NCI-H69 (cell line): ENCODE results near the gene GPR137.
"Not testable (repeated sequence)": the region's sequence is repeated elsewhere in the genome, so short reads cannot be mapped to it uniquely, and the experiment has no call there.

Source experiments
- DNase-seq: peaks from one replicate; lab custom pipeline; 2025; lab: John Stamatoyannopoulos, UW

GPR137 gene, protein sequence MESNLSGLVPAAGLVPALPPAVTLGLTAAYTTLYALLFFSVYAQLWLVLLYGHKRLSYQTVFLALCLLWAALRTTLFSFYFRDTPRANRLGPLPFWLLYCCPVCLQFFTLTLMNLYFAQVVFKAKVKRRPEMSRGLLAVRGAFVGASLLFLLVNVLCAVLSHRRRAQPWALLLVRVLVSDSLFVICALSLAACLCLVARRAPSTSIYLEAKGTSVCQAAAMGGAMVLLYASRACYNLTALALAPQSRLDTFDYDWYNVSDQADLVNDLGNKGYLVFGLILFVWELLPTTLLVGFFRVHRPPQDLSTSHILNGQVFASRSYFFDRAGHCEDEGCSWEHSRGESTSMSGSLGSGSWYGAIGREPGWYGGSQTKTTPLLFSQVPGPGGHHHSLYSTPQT

DNA sequence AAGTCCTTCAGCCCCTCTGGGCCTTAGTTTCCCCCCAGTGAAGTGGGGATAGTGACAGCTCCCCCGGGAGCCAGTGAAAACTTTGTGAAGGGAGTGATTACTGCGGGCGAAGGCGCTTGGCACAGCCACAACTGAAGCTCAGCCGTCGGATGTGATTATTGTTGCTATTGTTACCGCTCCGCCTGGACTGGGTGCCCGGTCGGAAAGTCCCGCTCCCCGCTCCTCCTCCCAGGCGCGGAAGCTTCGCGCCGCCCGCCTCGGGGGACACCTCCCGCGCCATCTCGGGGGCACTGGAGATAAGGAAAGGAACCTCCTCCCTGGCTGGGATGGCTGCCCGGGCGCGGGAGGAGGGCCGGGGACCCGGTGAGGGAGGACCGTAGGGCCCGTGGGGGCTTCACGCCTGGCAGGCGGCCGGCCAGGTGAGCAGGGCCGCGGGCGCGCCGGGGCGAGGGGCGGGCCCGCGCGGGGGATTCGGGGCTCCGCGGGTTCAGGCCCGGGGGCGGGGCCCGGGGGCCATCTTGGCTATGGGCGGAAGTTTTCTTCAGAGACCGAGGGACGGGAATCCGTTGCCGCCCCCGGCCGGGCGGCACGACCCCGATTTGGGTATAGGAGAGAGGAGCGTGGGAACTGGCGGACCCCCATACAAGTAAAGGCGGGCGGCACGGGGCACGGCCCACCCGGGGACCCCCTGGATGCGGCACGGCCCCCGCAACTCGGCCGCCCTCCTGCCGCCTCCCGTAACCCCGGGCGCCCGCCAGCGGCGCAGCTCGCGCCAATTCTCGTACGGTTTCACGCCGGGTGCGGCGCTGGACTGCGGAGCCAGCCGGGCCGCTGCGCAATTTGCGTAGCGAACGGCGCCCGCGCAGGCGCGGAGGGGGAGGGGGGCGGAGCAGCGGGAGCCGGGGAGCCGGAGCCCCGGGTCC lies at the start of gene GPR137:
Gene GPR137, plus strand, starts transcription at position 887 of the 923 bp plus-strand sequence. CDS start 677 bp downstream, outside the sequence.
- peak; percentile 93 for DNase-seq

GRCh38 chr11:64237484-64237951 lies 48.1 kb upstream of the GPR137 start:
- peak; percentile 97 for DNase-seq

GRCh38 chr11:64238076-64238475 lies 47.6 kb upstream of the GPR137 start:
- peak; percentile 87 for DNase-seq

DNA sequence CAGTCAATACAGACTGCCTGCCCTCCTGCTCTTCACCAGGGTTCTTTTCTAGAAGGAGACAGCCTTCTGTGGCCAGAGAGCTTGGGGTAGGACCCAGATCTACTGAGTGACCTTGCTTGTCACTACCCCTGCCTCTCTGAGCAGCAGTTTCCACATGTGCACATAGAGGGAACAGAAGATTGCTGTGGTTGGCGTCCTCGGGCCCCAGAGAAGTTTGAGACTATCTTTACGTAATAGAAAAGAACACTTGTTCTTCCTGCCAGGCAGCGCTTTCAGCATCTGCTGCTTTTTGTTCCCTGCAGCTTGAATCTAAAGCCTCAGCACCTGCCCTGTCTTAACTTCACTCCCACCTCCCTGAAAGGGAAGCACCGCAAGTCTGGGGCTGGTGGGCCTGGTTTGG lies 46.6 kb upstream of the GPR137 start:
- no peak for DNase-seq

GRCh38 chr11:64239662-64240434 lies 45.8 kb upstream of the GPR137 start:
- DNase-seq: no peak

GRCh38 chr11:64240435-64241240 lies 45.0 kb upstream of the GPR137 start, which contains the start of gene FKBP2:
Gene FKBP2 (plus strand): TSS chr11:64241095. CDS start chr11:64242388, 1,293 bp downstream.
- DNase-seq: peak; percentile 99

GRCh38 chr11:64241241-64241490 lies 44.5 kb upstream of the GPR137 start:
- DNase-seq: peak; percentile 99

- DNase-seq: peak; percentile 71
Observed at GRCh38 chr11:64241491-64242374, 43.9 kb upstream of the GPR137 start.

GRCh38 chr11:64243236-64243854 lies 42.3 kb upstream of the GPR137 start:
- DNase-seq: no peak

- no peak for DNase-seq
Observed at GRCh38 chr11:64244107-64244506, 41.5 kb upstream of the GPR137 start.

GRCh38 chr11:64244966-64245365 lies 40.7 kb upstream of the GPR137 start:
- no peak for DNase-seq

DNA sequence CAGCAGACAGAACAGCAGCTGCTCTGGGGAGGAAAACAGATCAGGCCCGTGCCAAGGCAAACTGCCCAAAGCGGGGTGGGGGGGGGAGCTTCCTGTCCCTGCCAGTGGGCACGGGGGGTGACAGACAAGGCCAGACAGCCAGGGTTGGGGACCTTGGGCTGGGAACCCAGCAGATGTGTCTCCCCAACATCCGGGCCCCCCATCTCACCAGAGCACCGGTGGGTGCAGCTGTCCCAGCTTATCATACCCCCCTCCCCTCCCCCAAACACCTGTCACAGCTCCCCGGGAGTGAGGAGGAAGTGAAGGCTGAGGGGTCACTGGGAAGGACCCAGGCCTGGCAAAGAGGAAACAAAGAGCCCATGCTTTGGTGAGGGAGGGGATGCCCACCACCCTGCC lies 40.2 kb upstream of the GPR137 start:
- DNase-seq: peak; percentile 77

DNA sequence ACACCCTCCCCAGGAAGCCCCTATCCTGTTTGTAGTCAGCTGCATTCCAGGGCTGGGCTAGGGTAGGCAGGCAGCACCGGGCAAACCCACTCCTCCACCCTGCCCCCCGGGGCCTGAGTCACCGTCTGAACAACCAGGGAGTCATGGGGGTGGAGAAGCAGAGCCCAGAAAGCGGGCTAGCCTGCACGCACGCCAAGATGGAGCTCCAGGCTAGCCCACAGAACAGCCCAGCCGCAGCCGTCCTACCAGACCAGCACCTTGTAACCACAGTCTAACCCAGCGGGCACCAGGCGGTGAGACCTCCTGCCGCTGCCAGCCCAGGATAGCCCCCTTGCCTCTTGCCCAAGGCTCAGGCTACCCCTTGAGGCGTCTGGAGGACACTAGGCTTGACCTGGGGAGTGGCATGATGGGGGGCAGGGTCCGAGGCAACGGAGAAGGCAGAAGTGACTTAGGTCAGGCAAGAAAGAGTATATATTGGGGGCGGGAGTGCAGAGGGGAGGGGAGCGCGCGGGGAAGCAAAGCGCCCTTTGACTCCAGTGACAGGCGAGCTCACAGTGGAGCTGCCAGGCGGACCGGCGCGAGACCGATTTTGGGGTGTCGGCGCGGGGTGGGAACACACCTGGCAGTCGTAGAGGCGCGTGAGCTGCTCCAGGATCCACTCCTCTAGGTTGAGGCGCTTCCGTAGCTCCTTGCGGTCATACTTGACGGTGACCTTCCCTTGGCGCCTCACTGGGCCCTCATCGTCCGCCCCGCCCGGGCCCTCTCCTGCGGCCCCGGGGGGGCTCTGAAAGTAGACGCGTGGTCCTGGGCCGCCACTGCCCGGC lies 39.6 kb upstream of the GPR137 start:
- DNase-seq: peak; percentile 86

GRCh38 chr11:64246621-64246870 lies 39.1 kb upstream of the GPR137 start:
- DNase-seq: not testable (repeated sequence)

- peak; percentile 96 for DNase-seq
Observed at GRCh38 chr11:64246871-64247728, 38.5 kb upstream of the GPR137 start, which contains the start of gene PPP1R14B. Gene PPP1R14B (minus strand): TSS chr11:64246943. CDS start chr11:64246673, 270 bp downstream.

- DNase-seq: no peak
Observed at GRCh38 chr11:64247729-64248531, 37.7 kb upstream of the GPR137 start.

- DNase-seq: no peak
Observed at GRCh38 chr11:64248578-64248977, 37.1 kb upstream of the GPR137 start.
